ENCODE data around the gene AP3S2. TPM values are rescaled to one million over a fixed set of nuclear protein-coding genes. Genes with fewer than 3 reads are reported as not detected.

The AP3S2 gene
- polyA plus RNA-seq, 1 experiment: 23.5 TPM

- no peak for TF ChIP-seq CTCF (IDR thresholded peaks at IDR 0.05; ENCODE audit: insufficient read depth, low read depth, low read length)
- H3K4me3 ChIP-seq (ENCODE audit: low read depth, low read length): no peak overlapping the region
- no peak for DNase-seq (ENCODE audit: low read depth)
- H3K36me3 ChIP-seq (ENCODE audit: control insufficient read depth, insufficient read depth, low read length): peaks cover 22% of the 10 kb centered on the region
- H3K27me3 ChIP-seq (ENCODE audit: control insufficient read depth, insufficient read depth, low read length): no peaks in the 10 kb centered on the region
- ChIA-PET CTCF (interaction anchor here (1.9 to 3.0 kb wide), 2 partner anchors 9 to 64 kb away, joined by 4 to 16 read pairs; no protein-coding TSS in a partner anchor), POLR2A (no interaction called here)
Measured at GRCh38 chr15:89810837-89811236, 83.0 kb downstream of the AP3S2 start.

GRCh38 chr15:89809787-89810148, 84.0 kb downstream of the AP3S2 start:
- peaks cover 31% of the 10 kb centered on the region for H3K36me3 ChIP-seq (ENCODE audit: control insufficient read depth, insufficient read depth, low read length)
- POLR2A ChIA-PET: no interaction called here
- no peak for DNase-seq (ENCODE audit: low read depth)
- CTCF ChIA-PET: interaction anchor here (0.8 to 2.8 kb wide), 4 partner anchors 11 to 277 kb away, joined by 3 to 10 read pairs (median 4); no protein-coding TSS in a partner anchor
- no peak overlapping the region for H3K4me3 ChIP-seq (ENCODE audit: low read depth, low read length)
- no peaks in the 10 kb centered on the region for H3K27me3 ChIP-seq (ENCODE audit: control insufficient read depth, insufficient read depth, low read length)
- no peak for TF ChIP-seq CTCF (IDR thresholded peaks at IDR 0.05; ENCODE audit: insufficient read depth, low read depth, low read length)

- Histone ChIP-seq H3K4me3 (ENCODE audit: low read depth, low read length) (no peak overlapping the region), H3K27me3 (ENCODE audit: control insufficient read depth, insufficient read depth, low read length) (no peaks in the 10 kb centered on the region), H3K36me3 (ENCODE audit: control insufficient read depth, insufficient read depth, low read length) (peaks cover 36% of the 10 kb centered on the region)
- TF ChIP-seq CTCF (IDR thresholded peaks at IDR 0.05; ENCODE audit: insufficient read depth, low read depth, low read length): no peak
- CTCF ChIA-PET: interaction anchor here (0.8 to 2.8 kb wide), 4 partner anchors 11 to 278 kb away, joined by 3 to 10 read pairs (median 4); no protein-coding TSS in a partner anchor
- POLR2A ChIA-PET: no interaction called here
- DNase-seq (ENCODE audit: low read depth): no peak
Measured at GRCh38 chr15:89809093-89809786, 84.6 kb downstream of the AP3S2 start.

- no peak for TF ChIP-seq CTCF (IDR thresholded peaks at IDR 0.05; ENCODE audit: insufficient read depth, low read depth, low read length)
- POLR2A ChIA-PET: interaction anchor here (0.5 to 0.6 kb wide), 2 partner anchors 14 to 48 kb away, joined by 3 to 5 read pairs; no protein-coding TSS in a partner anchor
- CTCF ChIA-PET: interaction anchor here (1.3 to 2.8 kb wide), 2 partner anchors 10 to 67 kb away, joined by 5 to 10 read pairs; no protein-coding TSS in a partner anchor
Measured at GRCh38 chr15:89808160-89808870, 85.5 kb downstream of the AP3S2 start.

GRCh38 chr15:89807689-89808088, 86.1 kb downstream of the AP3S2 start:
- ChIA-PET POLR2A (no interaction called here), CTCF (interaction anchor here (1.3 to 2.8 kb wide), 2 partner anchors 10 to 68 kb away, joined by 5 to 10 read pairs; no protein-coding TSS in a partner anchor)
- no peak for TF ChIP-seq CTCF (IDR thresholded peaks at IDR 0.05; ENCODE audit: insufficient read depth, low read depth, low read length)
- Histone ChIP-seq H3K36me3 (ENCODE audit: control insufficient read depth, insufficient read depth, low read length) (peaks cover 50% of the 10 kb centered on the region), H3K27me3 (ENCODE audit: control insufficient read depth, insufficient read depth, low read length) (no peaks in the 10 kb centered on the region), H3K4me3 (ENCODE audit: low read depth, low read length) (no peak overlapping the region)
- DNase-seq (ENCODE audit: low read depth): no peak

More at GRCh38 chr15:89808160-89808870, 85.5 kb downstream of the AP3S2 start:
- H3K27me3 ChIP-seq (ENCODE audit: control insufficient read depth, insufficient read depth, low read length): no peaks in the 10 kb centered on the region
- DNase-seq (ENCODE audit: low read depth): no peak
- H3K4me3 ChIP-seq (ENCODE audit: low read depth, low read length): no peak overlapping the region
- H3K36me3 ChIP-seq (ENCODE audit: control insufficient read depth, insufficient read depth, low read length): peaks cover 44% of the 10 kb centered on the region

Measured in BJ (cell line).